HG03565 (cell line): ENCODE measurements around the gene TAB2.
"Not testable (repeated sequence)": the region's sequence is repeated elsewhere in the genome, so short reads cannot be mapped to it uniquely, and the experiment has no call there.

Experiments used
- ATAC-seq: cut with Tn5 transposase; IDR thresholded peaks from one replicate; pipeline ENCODE4 v1.9.1; 2021; ENCODE audit warnings: mild to moderate bottlenecking, moderate library complexity; ENCODE audit not compliant: unreplicated experiment

The TAB2 gene

DNA sequence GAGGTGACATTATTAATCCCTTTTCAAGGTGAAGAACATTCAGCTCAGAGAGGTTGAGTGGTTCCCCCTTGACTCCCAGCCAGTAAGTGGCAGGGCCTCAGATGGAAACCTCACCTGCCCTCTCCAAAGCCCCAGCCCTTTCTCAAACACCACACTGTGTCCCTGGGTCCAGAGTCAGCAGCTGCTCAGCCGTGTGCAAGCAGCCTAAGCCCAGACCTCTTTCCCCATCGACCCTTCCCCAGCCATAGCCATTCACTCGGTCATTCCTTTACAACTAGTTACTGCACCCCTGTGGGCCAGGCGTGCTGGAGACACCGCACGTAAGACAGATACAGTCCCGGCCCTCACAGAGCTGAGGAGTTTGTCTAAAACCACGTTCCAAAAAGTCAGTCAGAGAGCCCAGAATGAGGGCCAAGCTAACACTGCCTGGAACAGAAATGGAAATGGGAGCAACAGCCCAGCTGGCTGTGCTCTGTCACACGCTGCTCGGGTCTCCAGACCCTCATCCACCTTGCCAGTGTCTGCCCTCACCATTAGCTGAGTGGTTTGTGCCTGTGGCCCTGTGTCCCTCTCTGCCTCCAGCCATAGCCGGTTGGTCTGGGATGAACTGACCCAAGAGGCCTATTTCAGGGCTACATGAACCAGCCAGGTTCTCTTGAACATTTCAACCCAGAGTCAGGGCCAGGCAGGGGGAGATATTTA, 137.7 kb downstream of the TAB2 start:
- no peak for ATAC-seq

DNA sequence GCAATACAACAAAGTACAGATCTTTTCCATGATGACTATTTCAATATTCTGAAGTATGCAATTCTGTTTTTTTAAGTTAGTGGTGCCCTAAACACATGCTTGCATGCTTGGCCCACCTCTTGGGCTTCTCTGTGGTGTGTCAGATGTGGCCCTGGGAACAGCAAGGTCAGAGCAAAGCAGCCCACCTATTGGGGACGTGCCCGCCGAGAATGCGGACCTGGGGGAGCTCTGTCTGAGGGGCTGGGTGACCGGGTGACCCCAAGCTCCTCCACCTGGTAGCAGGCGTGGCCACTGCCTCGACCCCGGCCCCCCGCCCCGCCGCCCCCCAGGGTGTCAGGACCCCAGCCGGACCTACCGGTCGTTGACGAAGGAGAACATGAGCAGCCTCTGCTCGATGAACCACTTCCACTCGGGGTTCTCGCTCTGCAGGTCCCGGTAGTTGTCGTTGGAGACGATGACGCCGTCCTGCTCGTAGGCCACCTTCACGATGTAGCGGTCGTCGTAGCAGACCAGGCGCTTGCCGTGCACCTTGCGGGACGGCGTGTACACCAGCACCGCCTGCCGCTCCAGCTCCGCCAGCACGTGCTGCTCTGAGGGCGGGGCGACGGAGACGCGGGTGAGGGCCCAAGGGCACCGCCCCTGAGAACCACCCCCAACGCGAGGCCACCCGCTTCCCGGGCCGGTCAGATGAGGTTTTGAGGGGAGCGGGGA, 139.0 kb downstream of the TAB2 start:
- ATAC-seq: no peak

DNA sequence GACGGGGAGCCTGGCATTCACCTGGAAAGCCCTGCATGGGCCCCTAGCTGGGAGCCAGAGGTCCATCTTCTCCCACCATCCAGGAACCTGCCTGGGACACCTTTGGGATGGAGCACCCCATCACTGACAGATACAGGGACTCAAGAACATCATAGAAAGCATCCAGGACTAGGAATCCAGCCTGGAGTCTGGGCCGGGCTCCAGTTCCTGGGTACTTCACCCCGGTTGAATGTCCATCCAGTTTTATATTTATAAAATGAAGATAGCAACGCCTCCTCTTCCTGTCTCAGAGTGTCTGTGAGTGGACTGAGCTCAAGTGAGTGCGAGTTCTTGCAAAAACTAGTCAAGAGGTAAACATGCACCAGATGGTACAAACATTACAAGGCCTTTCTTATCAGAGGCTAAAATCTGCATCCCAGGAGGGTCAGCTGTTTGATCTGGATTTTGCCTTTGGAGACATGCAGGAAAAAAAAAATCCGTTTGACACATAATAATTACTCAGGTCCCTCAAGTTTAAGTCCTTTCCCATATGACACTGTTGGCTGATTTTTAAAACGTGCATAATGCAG, 139.9 kb downstream of the TAB2 start:
- no peak for ATAC-seq

DNA sequence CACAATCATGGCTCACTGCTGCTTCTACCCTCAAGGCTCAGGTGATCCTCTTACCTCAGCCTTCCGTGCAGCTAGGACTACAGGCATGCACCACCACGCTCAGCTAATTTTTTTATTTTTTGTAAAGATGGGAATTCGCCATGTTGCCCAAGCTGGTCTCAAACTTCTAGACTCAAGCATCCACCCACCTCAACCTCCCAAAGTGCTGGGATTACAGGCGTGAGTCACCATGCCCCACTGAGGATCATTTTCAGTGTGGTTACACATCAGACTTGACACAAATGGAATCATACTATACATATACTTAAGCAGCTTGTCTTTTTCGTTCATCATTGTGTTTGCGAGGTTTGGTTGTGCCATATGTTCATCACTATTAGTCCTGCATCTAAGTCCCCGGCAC, 140.7 kb downstream of the TAB2 start:
- ATAC-seq: no peak

DNA sequence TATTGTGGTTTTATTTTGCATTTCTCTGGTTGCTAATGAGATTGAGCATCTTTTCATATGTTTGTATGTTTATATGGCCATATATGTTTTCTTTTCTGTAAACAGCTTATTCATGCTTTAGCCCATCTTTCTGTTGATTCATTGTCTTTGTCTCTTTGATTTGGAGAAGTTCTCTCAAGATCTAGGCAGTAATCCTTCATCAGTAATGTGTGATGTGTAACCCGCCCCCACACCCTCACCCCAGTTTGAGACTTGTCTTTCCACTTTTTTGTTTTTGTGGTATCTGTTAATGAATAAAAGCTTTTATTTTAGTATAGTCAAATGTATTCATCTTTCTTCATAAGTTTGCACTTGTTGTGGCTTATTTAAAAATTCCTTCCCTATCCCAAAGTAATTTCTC, 141.3 kb downstream of the TAB2 start:
- no peak for ATAC-seq

GRCh38 chr6:149459761-149460160, 142.2 kb downstream of the TAB2 start:
- no peak for ATAC-seq

GRCh38 chr6:149460249-149460648, 142.7 kb downstream of the TAB2 start:
- ATAC-seq: not testable (repeated sequence)
